SH-SY5Y (cell line): ENCODE data around the gene SMCO1.

ENCODE experiments used
- GATA2 ChIP-seq: IDR thresholded peaks from 2 replicates; pipeline ENCODE4 v1.6.1; 2011; ENCODE audit warnings: mild to moderate bottlenecking, low read depth, low read length
- GATA3 ChIP-seq: IDR thresholded peaks from 2 replicates; pipeline ENCODE4 v1.6.1; 2011; ENCODE audit warnings: low read depth, mild to moderate bottlenecking, low read length, moderate library complexity

- TF ChIP-seq GATA2 (no peak), GATA3 (no peak)
These were observed 9.4 kb upstream of the SMCO1 start for GRCh38 chr3:196524527-196524926.
